IPS-NIHi7 (cell line): ENCODE measurements around the gene NUMA1.

ENCODE experiments used
- DNase-seq: peaks from one replicate; pipeline ENCODE4 v3.0.0; 2012; ENCODE audit warnings: mixed read lengths; ENCODE audit errors: extremely low spot score

NUMA1 gene

DNA sequence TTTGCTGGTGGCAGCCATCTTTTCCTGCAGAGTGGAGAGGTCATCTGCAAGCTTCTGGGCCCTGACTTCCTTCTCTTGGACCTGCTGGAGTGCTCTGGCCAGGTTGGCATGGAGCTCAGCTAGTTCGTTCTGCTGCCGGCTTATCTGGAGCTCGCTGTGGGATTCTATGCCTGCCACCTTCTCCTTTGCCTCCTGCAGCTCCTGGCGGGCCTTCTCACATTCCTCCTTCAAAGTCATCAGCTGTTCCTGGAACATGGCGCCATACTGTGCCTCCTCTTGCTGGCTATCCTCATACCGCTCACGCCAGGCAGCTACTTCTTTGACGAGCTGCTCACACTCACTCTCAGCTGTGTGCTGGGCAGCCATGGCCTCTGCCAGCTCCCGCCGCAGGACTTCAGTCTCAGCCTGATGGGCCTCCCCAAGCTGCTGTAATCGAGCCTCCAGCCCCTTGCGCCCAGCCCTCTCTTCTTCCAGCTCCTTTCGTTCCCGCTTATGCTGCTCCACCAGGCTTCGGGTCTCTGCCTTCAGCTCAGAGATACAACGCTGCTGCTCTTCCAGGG, 65.5 kb downstream of the NUMA1 start:
- no peak for DNase-seq

DNA sequence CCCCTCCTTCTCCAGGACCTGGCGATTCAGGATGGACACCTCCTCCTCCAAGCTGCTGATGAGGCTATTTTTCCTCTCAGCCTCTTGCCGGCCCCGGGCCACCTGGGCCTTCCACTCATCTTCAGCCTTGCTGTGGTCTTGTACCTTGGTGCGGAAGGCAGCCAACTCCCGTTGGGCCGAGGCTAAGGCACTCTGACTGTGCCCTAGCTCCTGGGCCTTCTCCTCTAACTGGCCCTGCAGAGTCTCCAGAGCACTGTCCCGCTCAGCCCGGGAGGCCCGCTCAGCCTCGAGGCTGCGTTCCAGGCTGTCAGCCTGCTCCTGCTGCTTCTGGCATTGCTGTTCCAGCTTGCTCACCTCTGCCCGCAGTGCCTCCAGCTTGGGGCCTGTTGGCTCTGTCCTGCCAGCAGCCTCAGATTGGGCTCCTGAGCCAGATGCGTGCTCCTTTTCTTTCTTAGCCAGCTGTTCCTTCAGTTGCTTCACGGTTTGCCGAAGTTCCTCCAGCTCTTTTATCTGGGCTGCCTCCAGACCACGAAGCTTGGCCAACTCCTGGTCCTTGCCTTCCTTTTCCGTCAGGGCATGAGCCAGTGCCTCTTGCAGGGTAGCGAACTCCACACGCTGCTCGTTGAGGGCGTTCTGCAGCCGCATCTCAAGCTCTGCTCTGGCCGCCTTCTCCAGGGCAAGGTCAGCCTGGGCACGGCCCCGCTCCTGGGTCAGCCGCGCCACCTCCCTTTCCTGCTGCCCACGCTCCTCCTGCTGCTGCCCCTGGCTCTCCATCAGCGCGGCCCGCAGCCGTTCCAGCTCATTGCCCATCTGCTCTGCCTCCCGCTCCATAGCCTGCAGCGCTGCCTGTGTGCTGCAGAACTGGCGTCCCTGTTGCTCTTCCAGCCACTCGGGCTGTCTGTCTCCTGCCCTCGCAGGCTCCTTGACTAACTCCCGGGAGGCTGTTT, 66.3 kb downstream of the NUMA1 start:
- DNase-seq = no peak

DNA sequence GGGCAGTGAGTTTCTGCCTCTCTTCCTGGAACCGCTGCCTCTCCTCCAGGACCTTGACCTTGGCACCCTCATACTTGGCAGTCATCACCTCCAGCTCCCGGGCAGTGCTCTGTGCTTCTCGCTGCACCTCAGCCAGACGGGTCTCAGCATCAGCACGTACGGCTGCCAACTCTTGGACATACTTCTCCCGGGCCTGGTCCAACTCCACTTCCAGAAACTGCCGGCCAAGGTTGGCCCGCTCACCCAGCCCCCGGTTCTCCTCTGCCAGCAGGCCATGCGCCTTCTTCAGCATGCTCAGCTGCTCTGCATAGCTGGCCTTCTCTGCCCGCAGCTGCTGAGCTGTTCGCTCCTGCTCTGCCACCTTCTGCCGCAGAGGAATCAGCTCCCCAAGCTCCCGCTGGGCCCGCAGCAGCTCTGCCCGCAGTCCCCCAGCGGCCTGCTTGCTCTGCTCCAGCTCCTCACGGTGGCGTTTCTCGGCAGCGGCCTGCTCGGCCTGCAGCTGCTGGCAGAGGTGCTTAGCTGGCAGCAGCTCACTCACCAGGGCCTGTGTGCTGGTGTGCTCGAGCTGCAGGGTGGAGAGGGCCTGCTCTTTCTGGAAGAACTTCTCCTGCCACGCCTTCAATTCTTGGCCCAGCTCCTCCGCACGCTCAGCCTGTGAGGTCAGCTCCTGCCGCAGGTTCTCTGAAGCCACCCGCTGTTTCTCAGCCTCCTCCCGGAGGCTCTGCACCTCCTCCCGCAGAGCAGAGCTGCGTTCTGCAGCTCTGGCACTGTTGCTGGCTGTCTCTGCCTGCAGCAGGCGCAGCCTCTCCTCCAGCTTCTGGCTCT, 67.2 kb downstream of the NUMA1 start:
- no peak for DNase-seq

DNA sequence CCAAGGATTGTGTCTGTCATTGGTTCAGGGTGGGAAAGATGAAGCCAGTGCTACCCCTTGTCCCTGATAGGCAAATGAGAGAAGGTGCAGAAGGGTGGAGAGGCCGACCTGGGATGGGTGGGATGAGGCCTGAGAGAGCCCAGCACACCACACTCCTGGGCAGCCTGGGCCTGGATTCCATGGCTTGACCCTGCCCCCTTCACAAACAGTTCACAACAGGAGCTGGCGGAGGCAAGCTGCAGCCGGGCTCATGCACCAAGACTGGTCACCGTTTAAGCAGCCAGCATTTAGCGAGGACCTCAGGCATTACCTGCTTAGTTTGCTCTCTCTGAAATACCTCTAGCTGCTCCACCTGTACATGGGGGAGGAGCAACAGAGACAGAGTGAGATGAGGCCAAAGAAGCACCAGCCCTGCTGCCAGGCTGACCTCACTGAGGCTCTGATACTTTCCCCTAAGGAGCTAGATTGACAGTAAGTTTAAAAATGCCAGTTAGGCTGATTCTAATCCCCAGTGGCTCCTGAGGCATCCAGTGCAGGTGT, 68.2 kb downstream of the NUMA1 start:
- no peak for DNase-seq

DNA sequence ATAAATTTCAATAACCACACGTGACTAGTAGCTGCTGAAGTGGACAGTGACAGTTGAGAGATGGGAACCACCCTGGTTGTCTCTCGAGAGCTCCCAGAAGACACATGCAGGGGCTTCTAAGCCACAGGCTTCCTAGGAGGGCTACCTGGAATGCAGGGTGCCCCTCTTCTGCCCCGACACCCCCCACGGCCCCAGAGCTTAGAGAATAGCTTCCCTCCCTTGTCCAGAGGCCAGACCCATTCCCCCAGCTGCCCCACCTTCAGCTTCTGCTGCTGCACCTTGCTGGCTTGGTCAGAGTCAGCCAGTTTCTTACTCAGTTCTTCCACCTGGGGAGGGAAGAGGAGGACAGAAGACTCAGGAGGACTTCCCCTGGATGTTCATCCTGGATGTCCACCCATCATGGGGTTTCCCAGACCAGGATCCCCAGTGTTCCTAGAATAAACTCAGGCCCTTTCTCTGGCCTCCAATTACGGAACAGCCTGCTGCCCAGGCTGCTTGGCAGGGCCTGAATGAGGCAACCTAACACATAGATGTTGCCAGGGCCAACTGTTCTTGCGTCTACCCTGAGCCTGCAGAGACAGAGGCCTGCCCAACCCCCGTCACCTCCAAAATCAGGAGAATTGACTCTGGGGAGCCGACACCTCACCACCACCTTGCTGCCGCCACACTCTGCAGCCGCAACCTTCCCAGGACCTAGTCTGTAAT, 69.7 kb downstream of the NUMA1 start:
- no peak for DNase-seq

DNA sequence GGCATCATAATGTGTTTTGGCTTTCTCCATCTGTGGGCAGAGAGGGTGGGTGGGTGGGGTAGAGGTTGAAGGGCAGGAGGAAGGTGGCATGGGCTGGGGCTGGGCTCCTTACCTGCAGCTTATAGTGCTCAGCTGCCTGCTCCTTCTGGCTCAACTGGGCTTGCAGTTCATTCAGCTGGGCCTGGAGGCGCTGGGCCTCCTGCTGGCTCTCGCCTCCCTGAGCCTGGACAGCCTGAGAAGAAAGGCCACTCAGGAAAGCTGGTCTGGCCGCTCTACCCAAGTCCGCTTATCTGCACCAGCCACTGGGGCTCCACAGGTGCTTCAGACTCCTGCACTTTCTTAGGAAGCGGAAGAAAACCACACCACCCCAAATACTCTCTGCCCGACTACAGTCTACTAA, 71.2 kb downstream of the NUMA1 start:
- no peak for DNase-seq

DNA sequence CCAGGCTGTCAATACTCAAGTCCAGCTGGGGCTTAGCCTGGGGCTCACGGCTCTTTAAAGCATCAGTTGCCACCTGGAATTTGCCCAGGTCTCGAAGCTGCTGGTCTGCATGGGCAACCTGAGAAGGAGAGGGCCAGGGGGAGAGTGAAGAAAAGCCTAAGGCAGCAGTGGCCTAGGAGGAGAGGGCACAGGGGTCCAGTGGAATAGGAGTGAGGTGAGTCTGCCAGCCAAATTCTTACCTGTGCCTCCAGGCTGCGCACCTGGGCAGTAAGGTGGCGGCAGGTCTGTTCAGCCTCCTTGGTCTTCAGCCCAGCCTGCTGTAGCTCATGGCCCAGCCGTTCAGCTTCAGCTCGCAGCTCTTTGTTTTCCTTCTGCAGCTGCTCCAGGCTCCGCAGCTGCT, 71.6 kb downstream of the NUMA1 start:
- no peak for DNase-seq

DNA sequence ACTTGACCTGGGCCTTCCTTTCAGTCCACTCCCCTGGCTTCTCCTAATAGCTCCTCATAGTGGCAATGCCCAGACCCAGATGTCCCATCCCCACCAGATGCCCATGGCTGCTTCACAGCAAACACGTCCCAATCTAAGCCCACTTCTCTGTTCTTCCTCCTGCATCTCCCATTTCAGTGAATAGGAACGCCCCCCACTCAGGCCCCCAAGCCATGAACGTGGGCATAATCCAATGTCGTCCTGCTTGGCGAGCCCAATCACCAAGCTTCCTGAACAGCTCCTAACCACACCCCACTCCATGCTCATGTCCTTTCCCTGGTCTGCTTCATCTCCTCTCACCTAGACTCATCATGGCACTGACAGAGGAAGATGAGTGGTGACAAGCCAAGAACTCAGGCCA, 72.8 kb downstream of the NUMA1 start:
- no peak for DNase-seq

DNA sequence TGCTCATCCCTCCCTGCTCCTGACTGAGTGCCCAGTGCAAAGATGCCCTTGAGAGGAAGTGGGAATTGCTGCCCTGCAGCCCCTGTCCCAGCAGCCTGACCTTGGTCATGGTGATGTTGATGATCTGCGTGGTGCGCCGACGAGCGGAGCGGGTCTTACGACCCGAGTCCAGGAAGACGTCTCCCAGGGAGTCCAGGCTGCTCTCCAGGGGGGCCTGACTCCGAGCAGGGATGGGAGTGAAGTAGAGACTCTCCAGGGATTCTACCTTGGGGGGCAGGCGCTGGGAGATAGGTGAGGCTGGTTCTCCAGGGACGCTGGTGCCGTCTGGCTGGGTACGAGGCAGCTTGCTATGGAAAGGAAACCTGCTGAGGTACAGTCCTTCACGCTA, 73.3 kb downstream of the NUMA1 start:
- DNase-seq = no peak

DNA sequence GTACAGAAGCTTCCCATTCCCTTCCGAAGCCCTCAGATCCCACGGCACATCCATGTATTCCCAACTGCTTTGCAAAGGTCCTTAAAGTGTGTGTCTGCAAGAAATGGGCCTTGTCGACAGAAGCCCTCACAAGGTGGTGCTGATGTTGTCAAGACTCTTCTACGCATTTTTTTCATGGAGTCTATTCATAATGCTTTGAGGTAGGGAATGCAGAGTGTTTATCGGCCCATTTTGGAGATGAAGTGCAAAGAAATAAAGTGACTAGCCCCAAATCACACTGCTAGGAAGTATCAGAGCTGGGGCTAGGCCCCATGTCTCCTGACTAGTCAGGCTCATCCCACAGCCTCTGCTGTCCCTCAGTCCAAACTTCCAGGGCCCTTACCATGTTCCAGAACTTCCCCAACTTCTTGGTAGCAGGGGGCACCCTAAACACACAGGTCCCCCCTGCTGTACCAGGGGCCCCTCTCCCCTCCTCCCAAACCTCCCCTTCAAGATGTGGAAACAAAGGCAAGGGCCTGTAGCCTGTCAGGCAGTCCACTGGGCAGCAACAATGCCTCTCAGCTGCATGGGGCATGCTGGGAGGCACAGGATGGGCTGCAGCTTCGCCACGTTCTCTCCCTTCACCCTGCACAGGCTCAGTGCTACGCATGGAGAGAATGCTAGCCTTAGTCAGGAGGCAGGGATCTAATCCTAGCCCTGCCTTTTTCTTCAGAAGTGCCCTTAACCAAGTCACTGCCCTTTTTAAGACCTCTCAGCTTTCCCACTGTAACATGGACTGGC, 73.8 kb downstream of the NUMA1 start:
- no peak for DNase-seq

DNA sequence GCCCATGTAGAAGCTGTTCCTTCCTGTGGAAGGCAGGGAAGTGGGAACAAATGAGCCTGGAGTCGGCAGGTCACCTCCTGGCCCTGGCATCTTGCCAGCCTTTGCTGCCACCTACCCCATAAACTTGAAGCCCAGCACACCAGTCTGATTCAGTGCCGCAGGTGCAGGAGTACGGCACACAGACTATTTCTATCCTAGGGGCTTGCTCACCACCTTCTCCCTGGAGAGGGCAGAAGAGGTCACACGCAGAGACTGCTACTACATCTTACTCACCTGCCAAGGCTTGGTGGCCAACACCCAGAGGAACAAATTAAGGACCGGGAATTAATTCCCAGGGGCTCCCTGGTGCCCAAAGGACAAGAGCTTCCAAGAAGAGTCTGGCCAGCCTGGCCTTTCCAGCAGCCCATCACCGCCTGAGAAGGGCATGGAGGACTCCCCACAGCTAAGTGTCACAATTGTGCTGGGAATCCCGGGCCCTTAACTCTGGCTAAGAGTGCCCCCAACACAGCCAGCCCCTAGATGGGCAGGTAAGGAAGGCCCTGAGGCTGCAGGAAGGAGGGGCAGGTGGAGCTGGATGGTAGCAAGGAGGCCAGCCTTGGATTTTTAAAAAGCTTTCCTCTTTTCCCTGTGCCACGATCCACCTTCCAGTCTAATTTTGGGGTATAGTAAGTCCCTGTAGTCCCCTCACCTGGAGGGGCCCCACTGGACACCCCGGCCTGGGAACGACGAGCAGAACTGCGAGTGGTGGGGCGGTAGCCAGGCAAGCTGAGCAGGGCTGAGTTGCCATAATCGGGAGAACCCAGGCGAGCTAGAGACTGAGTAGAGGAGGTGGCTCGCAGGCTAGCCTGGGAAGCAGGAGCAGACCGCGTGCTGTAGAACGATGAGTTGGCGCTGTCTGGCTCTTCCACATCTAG, 74.7 kb downstream of the NUMA1 start:
- no peak for DNase-seq

DNA sequence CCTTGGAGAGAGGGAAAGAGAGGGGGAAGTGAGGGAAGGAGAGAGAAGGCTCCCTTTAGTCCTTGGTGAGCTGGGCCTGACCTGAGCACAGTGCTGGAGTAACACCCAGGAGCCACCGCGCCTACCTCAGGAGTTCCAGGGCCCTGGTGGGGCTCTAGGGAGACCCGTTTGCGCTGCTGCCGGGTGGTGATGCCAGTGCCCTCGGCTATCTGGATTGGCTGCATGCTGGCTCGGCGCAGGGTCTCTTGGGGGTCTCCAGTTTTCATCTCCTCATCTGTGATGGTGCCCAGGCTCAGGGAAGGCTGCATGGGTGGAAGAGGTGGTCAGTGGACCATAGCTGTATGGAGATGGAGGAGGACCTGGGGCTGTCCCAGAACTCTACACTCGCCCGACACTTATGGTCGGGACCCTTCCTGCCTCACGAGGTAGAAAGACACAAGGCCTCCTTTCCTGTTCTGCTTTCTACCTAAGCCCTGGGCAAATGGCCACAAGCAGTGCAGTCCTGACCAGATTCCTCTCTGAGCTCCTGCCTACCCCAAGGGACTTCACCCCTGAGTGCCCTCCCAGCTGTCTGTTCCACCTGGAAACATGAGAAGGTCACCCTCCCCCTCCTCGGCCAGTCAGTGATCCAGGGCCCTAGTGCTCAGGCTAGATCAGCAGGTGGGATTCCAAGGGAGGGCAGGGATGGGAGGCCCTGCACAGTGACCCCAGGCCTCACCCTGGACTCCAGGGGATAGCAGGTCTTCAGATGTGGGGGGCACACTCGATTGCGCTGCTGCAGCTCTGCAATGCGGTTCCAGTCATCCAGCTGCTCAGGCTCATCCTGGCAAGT, 75.6 kb downstream of the NUMA1 start:
- DNase-seq = no peak

DNA sequence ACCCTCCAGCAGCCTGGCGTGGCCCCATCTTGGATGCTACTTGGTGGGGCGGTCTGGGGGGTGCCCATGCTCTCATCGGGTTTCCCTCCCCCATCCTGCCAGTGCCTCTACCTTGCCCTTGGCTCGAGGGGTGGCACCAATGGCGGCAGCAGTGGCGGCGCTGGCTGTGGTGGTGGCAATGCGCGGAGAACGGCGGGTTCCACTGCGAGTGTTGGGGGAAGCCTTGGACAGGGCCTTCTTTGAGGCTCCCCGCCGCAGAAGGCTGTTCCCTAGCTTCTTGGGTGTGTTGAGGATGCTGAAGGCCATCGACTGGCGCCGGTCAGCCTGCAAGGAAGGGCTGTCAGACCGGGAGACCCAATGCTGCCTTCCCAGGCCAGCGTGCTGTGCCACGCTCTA, 76.6 kb downstream of the NUMA1 start:
- no peak for DNase-seq

DNA sequence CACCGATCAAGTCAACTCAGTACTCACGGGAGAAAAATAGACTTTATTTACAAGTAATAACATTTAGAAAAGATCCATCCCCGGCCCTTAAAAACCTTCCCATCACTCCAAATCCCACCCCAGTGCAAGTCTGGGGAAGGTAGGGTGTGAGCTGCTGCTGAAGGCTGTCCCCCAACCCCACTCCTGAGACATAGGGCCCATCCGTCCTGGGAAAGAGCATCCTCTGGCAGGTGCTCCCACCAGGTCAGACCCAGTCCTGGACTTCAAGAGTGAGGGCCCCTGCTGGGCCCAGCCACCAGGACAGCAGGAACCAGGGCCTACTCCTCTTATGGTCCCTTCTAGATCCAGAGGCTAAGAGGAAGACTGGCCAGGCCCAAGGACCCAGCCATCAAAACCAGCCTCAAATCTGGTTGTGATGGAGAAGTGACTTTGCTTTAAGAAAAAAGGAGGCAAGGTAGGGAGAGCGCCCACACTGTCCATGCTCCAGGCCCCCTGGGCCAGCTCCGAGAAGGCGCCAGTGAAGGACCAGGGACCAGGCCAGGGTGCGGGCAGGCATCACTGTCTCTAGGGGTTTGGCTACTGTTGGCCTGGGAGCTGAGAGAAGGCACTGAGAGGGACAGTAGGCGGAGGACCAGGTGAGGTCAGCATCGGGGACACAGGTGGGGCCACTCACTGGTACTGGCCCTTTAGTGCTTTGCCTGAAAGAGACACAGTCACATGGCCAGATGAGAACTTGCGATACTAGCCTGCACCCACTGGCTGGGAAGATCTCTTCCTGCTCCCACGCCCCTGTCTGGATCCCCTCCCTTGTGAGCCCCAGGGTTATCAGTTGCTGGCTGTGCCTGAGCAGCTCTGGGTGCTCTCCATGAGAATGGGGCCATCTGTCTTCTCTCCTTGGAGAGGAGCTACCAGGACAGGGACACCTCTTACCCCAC, 77.2 kb downstream of the NUMA1 start:
- no peak for DNase-seq

DNA sequence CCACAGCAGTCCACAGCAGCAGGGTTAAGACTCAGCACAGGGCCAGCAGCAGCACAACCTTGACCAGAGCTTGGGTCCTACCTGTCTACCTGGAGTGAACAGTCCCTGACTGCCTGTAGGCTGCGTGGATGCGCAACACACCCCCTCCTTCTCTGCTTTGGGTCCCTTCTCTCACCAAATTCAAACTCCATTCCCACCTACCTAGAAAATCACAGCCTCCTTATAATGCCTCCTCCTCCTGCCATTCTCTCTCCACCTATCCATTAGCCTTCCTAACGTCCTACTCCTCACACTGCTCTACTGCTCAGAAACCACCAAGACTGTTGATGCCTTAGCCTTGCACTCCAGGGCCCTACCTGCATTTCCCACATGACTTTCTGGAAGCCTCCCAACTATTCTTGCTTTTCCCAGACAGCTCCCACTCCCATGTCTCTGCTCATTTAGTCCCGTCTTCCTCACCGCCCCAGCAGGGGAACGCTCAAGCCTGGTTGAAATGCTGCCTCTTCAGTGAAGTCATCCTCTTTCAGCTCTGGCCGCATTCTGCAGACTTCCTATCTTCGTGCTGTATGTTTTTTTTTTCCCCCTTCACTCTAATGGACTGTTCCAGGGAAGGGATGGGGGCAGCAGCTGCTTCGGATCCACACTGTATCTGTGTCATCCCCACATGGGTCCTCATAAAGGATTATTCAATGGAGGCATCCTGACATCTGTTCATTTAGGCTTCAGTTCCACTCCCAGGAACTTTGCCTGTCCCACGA, 78.3 kb downstream of the NUMA1 start:
- DNase-seq = no peak

DNA sequence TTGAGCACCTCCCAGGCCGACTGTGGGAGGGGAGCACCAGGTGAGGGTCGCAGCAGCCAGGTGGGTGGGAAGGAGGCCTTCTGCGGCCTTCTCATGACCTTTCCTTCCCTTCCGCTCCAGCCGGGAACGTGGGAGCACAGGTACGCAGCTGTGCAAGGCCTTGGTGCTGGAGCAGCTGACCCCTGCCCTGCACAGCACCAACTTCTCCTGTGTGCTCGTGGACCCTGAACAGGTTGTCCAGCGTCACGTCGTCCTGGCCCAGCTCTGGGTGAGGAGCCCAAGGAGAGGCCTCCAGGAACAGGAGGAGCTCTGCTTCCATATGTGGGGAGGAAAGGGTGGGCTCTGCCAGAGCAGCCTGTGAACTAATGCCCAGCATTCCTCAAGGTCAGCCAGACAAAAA, 79.1 kb downstream of the NUMA1 start:
- no peak for DNase-seq
